SK-N-SH treated with all-trans-retinoic acid at 6 μM for 48 hours (cell line): ENCODE data around the gene TLL2.
A peak's percentile ranks its signal among the peaks of the same experiment; 100 is the strongest.

ENCODE experiments used
- ATAC-seq: fragments of 200-7000 bp; cut with Tn5 transposase; 3 replicates; pipeline ENCODE4 v1.9.1; 2020; ENCODE audit warnings: mild to moderate bottlenecking, moderate library complexity
- ARNTL ChIP-seq: fragments of 450-650 bp; formaldehyde crosslinking; IDR thresholded peaks from 2 replicates; pipeline ENCODE4 v1.5.0; 2020; ENCODE audit warnings: low read depth, mild to moderate bottlenecking, moderate library complexity, borderline replicate concordance
- BACH2 ChIP-seq: fragments of 250-450 bp; sonication (Bioruptor Pico); IDR thresholded peaks from 2 replicates; pipeline ENCODE4 v1.9.0; 2021; ENCODE audit warnings: mild to moderate bottlenecking, borderline replicate concordance
- CREB5 ChIP-seq: fragments of 250-450 bp; sonication (Bioruptor Pico); IDR thresholded peaks from 2 replicates; pipeline ENCODE4 v1.5.1; 2020; ENCODE audit warnings: low read depth, mild to moderate bottlenecking, moderate library complexity
- CSDC2 ChIP-seq: fragments of 250-450 bp; sonication (Bioruptor Pico); IDR thresholded peaks from 2 replicates; pipeline ENCODE4 v1.5.0; 2020; ENCODE audit warnings: mild to moderate bottlenecking, moderate library complexity
- CSRNP3 ChIP-seq: fragments of 250-450 bp; sonication (Bioruptor Pico); IDR thresholded peaks from 2 replicates; pipeline ENCODE4 v1.5.1; 2021; ENCODE audit warnings: mild to moderate bottlenecking, moderate library complexity
- GLIS3 ChIP-seq: fragments of 250-450 bp; sonication (Bioruptor Pico); IDR thresholded peaks from 2 replicates; pipeline ENCODE4 v1.5.0; 2020; ENCODE audit warnings: mild to moderate bottlenecking, moderate library complexity
- ISL1 ChIP-seq: fragments of 250-450 bp; sonication (Bioruptor Pico); IDR thresholded peaks from 2 replicates; pipeline ENCODE4 v2.1.2; 2022; ENCODE audit warnings: mild to moderate bottlenecking, moderate library complexity
- PATZ1 ChIP-seq: fragments of 250-450 bp; sonication (Bioruptor Pico); IDR thresholded peaks from 2 replicates; pipeline ENCODE4 v1.8.0; 2020; ENCODE audit warnings: mild to moderate bottlenecking, moderate library complexity, borderline replicate concordance
- PPARA ChIP-seq: fragments of 250-450 bp; sonication (Bioruptor Pico); IDR thresholded peaks from 2 replicates; pipeline ENCODE4 v1.5.0; 2020; ENCODE audit warnings: mild to moderate bottlenecking, borderline replicate concordance
- RARB ChIP-seq: fragments of 250-450 bp; sonication (Bioruptor Pico); IDR thresholded peaks from 2 replicates; pipeline ENCODE4 v1.8.0; 2021; ENCODE audit warnings: mild to moderate bottlenecking, moderate library complexity
- SNAI2 ChIP-seq: fragments of 250-450 bp; sonication (Bioruptor Pico); IDR thresholded peaks from 2 replicates; pipeline ENCODE4 v1.5.0; 2020; ENCODE audit warnings: mild to moderate bottlenecking, moderate library complexity
- TCF4 ChIP-seq: fragments of 250-450 bp; sonication (Bioruptor Pico); IDR thresholded peaks from 2 replicates; pipeline ENCODE4 v1.8.0; 2021; ENCODE audit warnings: mild to moderate bottlenecking, moderate library complexity, borderline replicate concordance
- TOX ChIP-seq: fragments of 250-450 bp; sonication (Bioruptor Pico); IDR thresholded peaks from 2 replicates; pipeline ENCODE4 v1.8.0; 2021; ENCODE audit warnings: mild to moderate bottlenecking, moderate library complexity, borderline replicate concordance
- TSHZ2 ChIP-seq: fragments of 250-450 bp; sonication (Bioruptor Pico); IDR thresholded peaks from 2 replicates; pipeline ENCODE4 v1.5.0; 2020; ENCODE audit warnings: mild to moderate bottlenecking, moderate library complexity
- ZC3H10 ChIP-seq: fragments of 250-450 bp; sonication (Bioruptor Pico); IDR thresholded peaks from 2 replicates; pipeline ENCODE4 v1.5.1; 2021; ENCODE audit warnings: mild to moderate bottlenecking, moderate library complexity
- ZFP3 ChIP-seq: fragments of 250-450 bp; sonication (Bioruptor Pico); IDR thresholded peaks from 2 replicates; pipeline ENCODE4 v1.5.0; 2020; ENCODE audit warnings: mild to moderate bottlenecking, moderate library complexity
- ZFP30 ChIP-seq: fragments of 450-650 bp; formaldehyde crosslinking; IDR thresholded peaks from 2 replicates; pipeline ENCODE4 v1.5.0; 2022; ENCODE audit warnings: mild to moderate bottlenecking, moderate library complexity
- ZNF565 ChIP-seq: fragments of 450-650 bp; formaldehyde crosslinking; conservative IDR thresholded peaks from 2 replicates; pipeline ENCODE4 v1.5.0; 2020; ENCODE audit warnings: low read depth, mild to moderate bottlenecking, moderate library complexity
- ZNF70 ChIP-seq: fragments of 450-650 bp; formaldehyde crosslinking; IDR thresholded peaks from 2 replicates; pipeline ENCODE4 v1.5.0; 2020; ENCODE audit warnings: mild to moderate bottlenecking, moderate library complexity

The TLL2 gene

GRCh38 chr10:96421995-96422394 lies 91.7 kb downstream of the TLL2 start:
- ATAC-seq = no peak

GRCh38 chr10:96420228-96421009 lies 93.3 kb downstream of the TLL2 start:
- TF ChIP-seq RARB (CRISPR knock-in tag) (no peak), GLIS3 (0 out of 2 replicates have a peak, but pooled peaks have one; percentile 31), TOX (no peak), CSDC2 (no peak), TSHZ2 (CRISPR knock-in tag) (peak; percentile 96), ISL1 (CRISPR knock-in tag) (peak; percentile 50), SNAI2 (CRISPR knock-in tag) (0 out of 2 replicates have a peak, but pooled peaks have one; percentile 30), ZFP3 (CRISPR knock-in tag) (no peak; the same call in 1 of the 2 replicates), PATZ1 (CRISPR knock-in tag) (no peak), ZNF70 (CRISPR knock-in tag) (peak; percentile 99), ZNF565 (CRISPR knock-in tag) (no peak), ZC3H10 (no peak), TCF4 (CRISPR knock-in tag) (peak; percentile 66; the same call in 1 of the 2 replicates)
- TF ChIP-seq, all 23 proteins: peak for 6
- ATAC-seq = peak; percentile 57; the same call in 2 of the 3 replicates

More at GRCh38 chr10:96421995-96422394, 91.7 kb downstream of the TLL2 start:
- TF ChIP-seq RARB (CRISPR knock-in tag) = no peak
- no peak for TF ChIP-seq ZFP3 (CRISPR knock-in tag)
- TF ChIP-seq CSDC2 = no peak
- TF ChIP-seq GLIS3 = no peak
- TF ChIP-seq ISL1 (CRISPR knock-in tag) = 0 out of 2 replicates have a peak, but pooled peaks have one; percentile 17
- no peak for TF ChIP-seq PPARA (CRISPR knock-in tag)
- no peak for TF ChIP-seq ZC3H10
- TF ChIP-seq TCF4 (CRISPR knock-in tag) = peak; percentile 61
- TF ChIP-seq ZFP30 = no peak

GRCh38 chr10:96419351-96419750 lies 94.4 kb downstream of the TLL2 start:
- ATAC-seq = no peak

More at GRCh38 chr10:96419351-96419750, 94.4 kb downstream of the TLL2 start:
- no peak for TF ChIP-seq ZNF70 (CRISPR knock-in tag)
- no peak for TF ChIP-seq GLIS3
- no peak for TF ChIP-seq TCF4 (CRISPR knock-in tag)
- no peak for TF ChIP-seq BACH2 (CRISPR knock-in tag)
- TF ChIP-seq SNAI2 (CRISPR knock-in tag) = no peak
- TF ChIP-seq PATZ1 (CRISPR knock-in tag) = no peak
- no peak for TF ChIP-seq ZNF565 (CRISPR knock-in tag)
- TF ChIP-seq CSRNP3 (CRISPR knock-in tag) = no peak
- no peak for TF ChIP-seq ZFP3 (CRISPR knock-in tag)
- TF ChIP-seq CREB5 (CRISPR knock-in tag) = no peak
- no peak for TF ChIP-seq ARNTL (CRISPR knock-in tag)
